Muscle layer of colon (tissue), 2 donors: Measurements from ENCODE around the gene EVL.

ENCODE experiments used
- H3K27ac ChIP-seq: one replicate; pipeline ENCODE4 v1.7.0; 2013; ENCODE audit warnings: low read depth, mild to moderate bottlenecking, low read length, moderate library complexity
- H3K27me3 ChIP-seq, 2 donors: one replicate each; pipeline ENCODE4 v1.7.0; 2013; ENCODE audit warnings: low read length in 2 of 2, mild to moderate bottlenecking in 2 of 2; ENCODE audit not compliant: insufficient read depth in 2 of 2, control insufficient read depth in 1 of 2
- H3K36me3 ChIP-seq: one replicate; pipeline ENCODE4 v1.7.0; 2013; ENCODE audit warnings: mild to moderate bottlenecking, low read length; ENCODE audit not compliant: insufficient read depth
- H3K4me1 ChIP-seq: one replicate; pipeline ENCODE4 v1.7.0; 2013; ENCODE audit warnings: mild to moderate bottlenecking, low read length; ENCODE audit not compliant: insufficient read depth
- H3K4me3 ChIP-seq, 2 donors: one replicate each; pipeline ENCODE4 v1.7.0; 2013; ENCODE audit warnings: low read length in 2 of 2, low read depth in 1 of 2, mild to moderate bottlenecking in 1 of 2, moderate library complexity in 1 of 2
- H3K9ac ChIP-seq: one replicate; pipeline ENCODE4 v1.7.0; 2013; ENCODE audit warnings: low read length
- H3K9me3 ChIP-seq: one replicate; pipeline ENCODE4 v1.7.0; 2013; ENCODE audit warnings: mild to moderate bottlenecking, low read length
- donor health status: abdominal sarcoma.
- donor health status: Adenocarcinoma of cecum.

Gene EVL, protein sequence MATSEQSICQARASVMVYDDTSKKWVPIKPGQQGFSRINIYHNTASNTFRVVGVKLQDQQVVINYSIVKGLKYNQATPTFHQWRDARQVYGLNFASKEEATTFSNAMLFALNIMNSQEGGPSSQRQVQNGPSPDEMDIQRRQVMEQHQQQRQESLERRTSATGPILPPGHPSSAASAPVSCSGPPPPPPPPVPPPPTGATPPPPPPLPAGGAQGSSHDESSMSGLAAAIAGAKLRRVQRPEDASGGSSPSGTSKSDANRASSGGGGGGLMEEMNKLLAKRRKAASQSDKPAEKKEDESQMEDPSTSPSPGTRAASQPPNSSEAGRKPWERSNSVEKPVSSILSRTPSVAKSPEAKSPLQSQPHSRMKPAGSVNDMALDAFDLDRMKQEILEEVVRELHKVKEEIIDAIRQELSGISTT

GRCh38 chr14:100065111-100065871 lies at the start of gene EVL:
EVL (plus strand) TSS chr14:100065422; CDS start chr14:100065501, 79 bp downstream.
- Histone ChIP-seq H3K9ac (no peak within 1 kb of the TSS), H3K27ac (no peak within 1 kb of the TSS), H3K4me1 (no peaks in the 10 kb centered on the region), H3K36me3 (no peaks in the 10 kb centered on the region), H3K4me3 (no peak within 1 kb of the TSS), H3K27me3 (no peaks in the 10 kb centered on the region), H3K9me3 (no peaks in the 10 kb centered on the region)

GRCh38 chr14:100017553-100017952 lies 47.7 kb upstream of the EVL start:
- no peak overlapping the region for H3K9ac ChIP-seq
- no peaks in the 10 kb centered on the region for H3K36me3 ChIP-seq
- peaks cover 16% of the 10 kb centered on the region for H3K4me1 ChIP-seq
- no peaks in the 10 kb centered on the region for H3K27me3 ChIP-seq
- H3K27ac ChIP-seq = no peak overlapping the region
- H3K9me3 ChIP-seq = no peaks in the 10 kb centered on the region
- H3K4me3 ChIP-seq = no peak overlapping the region

DNA sequence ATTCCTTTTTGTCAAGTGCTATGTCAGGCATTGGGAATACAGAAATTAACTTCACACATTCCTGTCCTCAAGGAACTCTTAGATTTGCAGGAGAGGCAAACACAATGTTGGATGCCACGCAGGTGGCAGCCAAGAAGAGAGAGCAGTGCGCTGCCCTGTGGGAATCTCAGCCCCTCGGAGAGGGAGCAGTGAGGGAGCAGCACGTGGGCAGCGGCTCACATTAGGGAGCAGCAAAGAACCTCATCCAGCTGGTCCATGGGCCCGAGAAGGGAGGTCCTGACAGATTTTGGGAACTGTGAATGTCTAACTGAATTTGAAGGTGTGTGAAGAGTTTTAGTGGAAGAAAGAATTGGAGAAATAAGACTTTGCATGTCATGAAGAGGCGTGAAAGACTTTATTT lies 47.2 kb upstream of the EVL start:
- Histone ChIP-seq H3K27ac (no peak overlapping the region), H3K4me3 (no peak overlapping the region), H3K9me3 (no peaks in the 10 kb centered on the region), H3K36me3 (no peaks in the 10 kb centered on the region), H3K4me1 (peaks cover 16% of the 10 kb centered on the region), H3K27me3 (no peaks in the 10 kb centered on the region), H3K9ac (no peak overlapping the region)

DNA sequence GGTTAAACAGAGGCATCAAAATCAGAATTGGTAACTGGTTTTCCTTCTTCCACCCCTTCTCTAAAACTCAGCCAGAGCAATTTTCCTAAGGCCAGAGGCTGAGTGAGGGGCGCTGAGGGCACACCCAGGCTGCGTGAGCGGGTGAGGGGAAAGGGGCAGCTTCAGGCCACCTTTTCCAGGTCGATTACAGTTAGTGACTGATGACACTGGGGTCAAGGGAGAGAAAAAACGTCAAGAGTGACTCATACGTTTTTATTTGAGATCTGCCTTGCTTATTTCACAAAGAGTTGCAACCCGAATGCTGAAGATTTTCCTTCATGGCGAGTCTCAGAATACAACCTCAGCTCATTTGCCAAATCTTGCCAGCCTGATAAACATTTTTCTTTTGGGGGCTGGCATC lies 46.7 kb upstream of the EVL start:
- H3K9ac ChIP-seq = no peak overlapping the region
- H3K27ac ChIP-seq = no peak overlapping the region
- no peaks in the 10 kb centered on the region for H3K27me3 ChIP-seq
- no peaks in the 10 kb centered on the region for H3K9me3 ChIP-seq
- H3K4me1 ChIP-seq = peaks cover 16% of the 10 kb centered on the region
- no peak overlapping the region for H3K4me3 ChIP-seq
- H3K36me3 ChIP-seq = no peaks in the 10 kb centered on the region

GRCh38 chr14:100019156-100019744 lies 46.0 kb upstream of the EVL start:
- H3K9ac ChIP-seq = no peak overlapping the region
- H3K9me3 ChIP-seq = no peaks in the 10 kb centered on the region
- peaks cover 16% of the 10 kb centered on the region for H3K4me1 ChIP-seq
- no peaks in the 10 kb centered on the region for H3K27me3 ChIP-seq
- H3K27ac ChIP-seq = peak overlapping the region; percentile 4
- H3K36me3 ChIP-seq = no peaks in the 10 kb centered on the region
- no peak overlapping the region for H3K4me3 ChIP-seq

DNA sequence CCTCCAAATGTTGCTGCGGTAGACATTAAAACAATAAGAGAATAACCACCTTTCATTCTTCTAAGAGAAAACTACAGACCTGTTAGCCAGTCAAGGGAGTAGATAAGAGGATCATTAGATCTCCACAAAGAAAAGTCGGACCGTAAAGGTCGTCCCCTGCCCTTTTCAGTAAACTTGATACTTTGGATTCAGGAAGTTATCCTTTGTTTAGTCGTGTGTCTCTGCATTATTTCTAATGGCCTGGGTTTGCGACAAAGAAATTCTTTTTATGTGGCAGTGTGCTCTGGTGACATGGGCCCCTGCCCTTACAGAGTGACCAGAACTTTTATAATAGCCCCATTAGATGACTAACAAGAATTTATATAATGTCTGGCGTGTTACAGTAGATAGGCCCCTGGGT lies 44.6 kb upstream of the EVL start:
- Histone ChIP-seq H3K4me3 (no peak overlapping the region), H3K27me3 (no peaks in the 10 kb centered on the region), H3K4me1 (peaks cover 16% of the 10 kb centered on the region), H3K9me3 (no peaks in the 10 kb centered on the region), H3K27ac (no peak overlapping the region), H3K36me3 (no peaks in the 10 kb centered on the region), H3K9ac (no peak overlapping the region)

GRCh38 chr14:100022772-100023451 lies 42.3 kb upstream of the EVL start:
- Histone ChIP-seq H3K27ac (no peak overlapping the region), H3K9me3 (no peaks in the 10 kb centered on the region), H3K27me3 (no peaks in the 10 kb centered on the region), H3K9ac (no peak overlapping the region), H3K36me3 (no peaks in the 10 kb centered on the region), H3K4me1 (peaks cover 16% of the 10 kb centered on the region), H3K4me3 (no peak overlapping the region)

GRCh38 chr14:100025111-100025510 lies 40.1 kb upstream of the EVL start:
- no peaks in the 10 kb centered on the region for H3K27me3 ChIP-seq
- no peak overlapping the region for H3K4me3 ChIP-seq
- no peaks in the 10 kb centered on the region for H3K9me3 ChIP-seq
- H3K4me1 ChIP-seq = peaks cover 3% of the 10 kb centered on the region
- no peak overlapping the region for H3K9ac ChIP-seq
- no peaks in the 10 kb centered on the region for H3K36me3 ChIP-seq
- H3K27ac ChIP-seq = no peak overlapping the region

- Histone ChIP-seq H3K9me3 (no peaks in the 10 kb centered on the region), H3K27ac (no peak overlapping the region), H3K4me1 (peaks cover 27% of the 10 kb centered on the region)
Observed at GRCh38 chr14:100027771-100028490, 37.3 kb upstream of the EVL start.

DNA sequence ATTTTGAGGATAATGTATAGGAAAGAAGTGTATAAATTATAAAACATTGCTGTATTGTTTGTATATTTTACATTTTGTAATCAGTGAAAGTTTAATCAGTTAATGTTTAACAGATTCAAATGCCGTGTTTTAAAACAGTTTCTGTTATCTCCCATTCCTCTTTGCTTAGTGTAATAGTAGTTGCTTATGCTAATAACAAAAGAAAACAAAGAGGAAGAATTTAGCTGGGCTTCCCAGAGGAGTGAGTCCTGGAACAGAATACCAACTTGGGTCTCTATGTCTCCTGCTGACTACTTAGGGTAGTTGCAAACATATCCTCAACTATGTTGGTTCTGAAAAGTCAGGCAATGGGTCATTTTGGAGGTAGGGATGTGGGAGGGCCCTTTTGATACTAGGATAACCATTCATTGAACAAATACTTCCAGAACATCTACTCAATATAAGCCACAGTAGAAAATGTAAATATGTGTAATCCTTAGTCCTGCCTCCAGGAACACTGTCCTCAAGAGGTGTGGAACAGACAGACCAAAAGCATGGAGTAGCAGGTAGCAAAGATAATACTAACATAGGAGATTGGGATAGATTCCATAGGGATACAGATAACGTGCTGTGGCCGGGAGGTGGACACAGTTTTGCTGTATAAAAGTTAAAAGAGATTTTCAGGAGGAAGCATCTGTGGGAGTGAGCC lies 36.1 kb upstream of the EVL start:
- H3K9ac ChIP-seq = no peak overlapping the region
- no peak overlapping the region for H3K27ac ChIP-seq
- H3K4me1 ChIP-seq = peaks cover 27% of the 10 kb centered on the region
- no peaks in the 10 kb centered on the region for H3K27me3 ChIP-seq
- H3K4me3 ChIP-seq = no peak overlapping the region
- no peaks in the 10 kb centered on the region for H3K9me3 ChIP-seq
- H3K36me3 ChIP-seq = no peaks in the 10 kb centered on the region

More at GRCh38 chr14:100027771-100028490, 37.3 kb upstream of the EVL start:
- Histone ChIP-seq H3K9ac (no peak overlapping the region), H3K36me3 (no peaks in the 10 kb centered on the region), H3K4me3 (no peak overlapping the region), H3K27me3 (no peaks in the 10 kb centered on the region)
